GM19324 (cell line): ENCODE results near the gene PLXNA2.

Experiments
- ATAC-seq: cut with Tn5 transposase; IDR thresholded peaks from one replicate; pipeline ENCODE4 v1.9.1; 2021; ENCODE audit warnings: mild to moderate bottlenecking, moderate library complexity; ENCODE audit not compliant: unreplicated experiment, low FRiP score

PLXNA2 gene

DNA sequence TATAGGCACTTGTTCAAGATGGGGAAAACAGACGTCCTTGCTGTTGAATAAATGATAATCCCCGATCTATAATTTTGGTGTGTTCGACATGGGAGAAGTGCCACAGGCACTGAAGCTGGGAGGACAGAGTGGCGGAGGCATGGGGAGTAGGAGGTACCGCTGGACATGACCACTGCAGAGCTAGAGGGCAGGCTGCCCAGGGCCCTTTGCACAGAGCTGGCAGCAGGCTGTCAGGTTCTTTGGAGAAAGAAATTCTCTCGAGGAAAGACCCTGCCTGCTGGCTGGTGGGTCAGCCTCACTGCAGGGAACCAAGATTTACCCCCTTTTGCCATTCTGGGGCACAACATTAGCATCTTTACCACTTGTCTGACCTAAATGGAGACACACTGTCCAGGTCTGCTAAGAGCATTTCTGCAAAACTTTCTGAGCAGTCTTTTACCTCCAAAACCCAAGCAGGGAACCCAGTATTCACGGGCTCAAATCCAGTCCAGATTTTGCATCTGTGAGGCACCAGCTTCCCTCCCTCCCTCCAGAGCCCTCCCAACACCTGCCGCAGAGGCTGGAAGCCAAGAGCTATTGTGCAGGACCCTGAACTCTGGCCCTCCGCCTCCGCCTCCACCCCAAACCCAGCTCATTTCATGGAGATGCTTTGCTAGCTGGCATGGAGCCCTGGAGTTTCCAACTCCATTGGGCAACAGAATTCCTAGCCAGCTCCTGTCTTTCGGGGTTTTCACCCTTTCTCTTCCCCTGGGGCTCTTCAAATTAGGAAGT is 142.3 kb downstream of the PLXNA2 start:
- no peak for ATAC-seq

DNA sequence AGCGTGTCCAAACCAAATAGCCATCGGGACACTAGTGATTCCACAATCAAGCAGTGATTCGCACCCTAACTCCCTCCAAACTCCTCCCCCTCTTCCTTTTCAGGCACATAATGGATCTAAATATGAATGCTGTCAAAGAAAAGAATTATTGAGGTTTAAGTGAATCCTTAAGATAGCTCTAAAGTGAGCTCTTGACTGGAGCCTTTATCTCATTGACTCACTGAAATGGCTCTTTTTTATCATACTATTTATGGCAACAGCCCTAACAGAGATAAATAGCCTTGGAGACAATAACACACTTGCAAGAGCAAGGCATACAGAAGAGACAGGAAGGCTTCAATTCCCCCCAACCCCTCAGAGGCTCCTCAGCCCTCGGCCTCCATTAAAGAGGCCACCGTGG is 143.3 kb downstream of the PLXNA2 start:
- no peak for ATAC-seq

DNA sequence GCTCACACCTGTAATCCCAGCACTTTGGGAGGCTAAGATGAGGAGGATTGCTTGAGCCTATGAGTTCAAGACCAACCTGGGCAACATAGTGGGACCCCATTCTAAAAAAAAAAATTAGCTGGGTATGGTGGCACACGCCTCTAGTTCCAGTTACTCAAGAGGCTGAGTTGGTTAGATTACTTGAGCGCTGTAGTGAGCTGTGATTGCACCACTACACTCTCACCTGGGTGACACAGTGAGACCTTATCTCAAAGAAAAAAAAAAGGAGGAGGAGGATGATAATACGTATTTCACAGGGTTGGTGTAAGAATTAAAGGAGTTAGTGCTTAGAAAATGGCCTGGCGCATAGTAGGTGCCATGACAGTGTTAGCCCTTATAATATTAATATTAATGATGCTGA is 144.1 kb downstream of the PLXNA2 start:
- no peak for ATAC-seq

DNA sequence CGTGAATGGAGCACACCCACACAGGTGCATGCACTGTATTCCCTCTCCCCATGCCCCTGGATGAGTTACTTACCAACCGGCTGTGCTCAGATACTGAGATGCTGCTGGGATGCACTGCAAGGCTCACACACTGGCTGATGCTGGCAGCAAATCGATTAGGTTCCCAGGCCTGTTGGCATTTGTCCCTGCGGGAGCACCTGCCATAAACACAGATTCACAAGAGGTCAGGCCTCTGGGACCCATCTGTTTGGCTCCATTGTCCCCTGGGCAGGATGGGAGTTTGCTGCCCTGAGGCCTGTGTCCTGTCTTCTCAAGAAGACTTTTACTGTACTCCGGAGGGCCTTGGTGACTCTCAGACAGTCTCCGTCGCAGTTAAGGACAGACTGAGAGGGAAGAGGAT is 145.4 kb downstream of the PLXNA2 start:
- no peak for ATAC-seq

DNA sequence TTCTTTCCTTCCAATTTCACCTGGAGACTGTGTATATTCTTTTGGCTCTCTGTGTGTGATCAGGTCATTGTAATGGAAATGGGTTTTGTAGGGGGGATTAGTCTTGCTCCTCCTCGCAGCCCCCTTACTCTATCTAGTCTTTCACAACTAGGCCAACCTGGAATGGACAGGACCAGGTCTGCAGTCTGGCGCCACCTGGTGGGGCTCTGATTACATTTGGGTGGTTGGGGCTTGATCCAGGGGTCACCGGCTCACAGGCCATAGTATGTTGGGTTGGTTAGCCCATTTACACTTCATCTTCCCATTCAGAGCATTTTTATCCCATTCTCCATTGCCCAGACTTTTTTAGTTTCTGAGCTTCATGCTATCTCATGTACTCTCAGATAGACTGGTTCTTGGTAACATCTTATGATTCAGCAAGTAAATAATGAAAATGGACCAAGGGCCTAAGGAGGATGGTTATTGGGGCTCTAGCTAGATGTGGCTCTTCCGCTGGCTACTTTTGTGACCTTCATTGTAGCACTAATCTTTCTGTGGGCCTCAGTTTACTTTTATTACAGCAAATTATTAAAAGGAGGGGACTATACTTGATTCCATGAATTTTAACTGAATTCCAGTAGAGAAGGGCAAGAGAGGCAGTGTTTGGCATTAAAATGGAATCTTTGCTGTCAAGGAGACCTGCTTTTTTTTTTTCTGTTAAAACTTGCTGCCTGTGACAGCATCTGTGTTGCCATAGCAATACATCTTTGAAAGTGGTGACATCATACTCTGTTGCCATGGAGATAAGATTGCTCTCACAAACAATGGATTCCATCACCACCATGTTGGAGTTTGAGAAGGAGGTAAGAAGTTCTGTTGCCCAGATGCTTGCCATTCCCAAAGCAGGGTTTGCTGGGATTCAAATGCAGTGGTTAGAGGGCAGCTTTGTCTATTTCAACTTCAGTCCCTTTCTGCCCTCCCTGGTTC is 150.1 kb downstream of the PLXNA2 start:
- ATAC-seq: no peak

DNA sequence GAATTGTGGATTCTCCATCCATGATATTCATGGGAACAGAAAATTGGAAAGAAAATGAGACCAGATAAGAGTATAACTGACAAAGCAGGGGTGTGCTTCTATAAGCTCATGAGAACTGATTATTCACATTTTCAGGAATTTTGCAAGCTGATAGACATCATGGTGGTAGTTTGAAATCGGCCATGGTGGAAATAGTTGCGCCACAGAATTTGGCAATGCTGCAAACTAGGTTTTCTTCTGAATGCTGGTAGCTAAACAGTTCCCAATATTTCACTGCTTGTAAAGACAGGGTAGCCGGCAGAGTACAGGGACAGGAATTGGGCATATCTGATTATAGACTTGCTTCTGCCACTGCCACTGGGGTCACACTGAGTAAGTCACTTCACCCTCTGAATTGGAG is 151.1 kb downstream of the PLXNA2 start:
- no peak for ATAC-seq

DNA sequence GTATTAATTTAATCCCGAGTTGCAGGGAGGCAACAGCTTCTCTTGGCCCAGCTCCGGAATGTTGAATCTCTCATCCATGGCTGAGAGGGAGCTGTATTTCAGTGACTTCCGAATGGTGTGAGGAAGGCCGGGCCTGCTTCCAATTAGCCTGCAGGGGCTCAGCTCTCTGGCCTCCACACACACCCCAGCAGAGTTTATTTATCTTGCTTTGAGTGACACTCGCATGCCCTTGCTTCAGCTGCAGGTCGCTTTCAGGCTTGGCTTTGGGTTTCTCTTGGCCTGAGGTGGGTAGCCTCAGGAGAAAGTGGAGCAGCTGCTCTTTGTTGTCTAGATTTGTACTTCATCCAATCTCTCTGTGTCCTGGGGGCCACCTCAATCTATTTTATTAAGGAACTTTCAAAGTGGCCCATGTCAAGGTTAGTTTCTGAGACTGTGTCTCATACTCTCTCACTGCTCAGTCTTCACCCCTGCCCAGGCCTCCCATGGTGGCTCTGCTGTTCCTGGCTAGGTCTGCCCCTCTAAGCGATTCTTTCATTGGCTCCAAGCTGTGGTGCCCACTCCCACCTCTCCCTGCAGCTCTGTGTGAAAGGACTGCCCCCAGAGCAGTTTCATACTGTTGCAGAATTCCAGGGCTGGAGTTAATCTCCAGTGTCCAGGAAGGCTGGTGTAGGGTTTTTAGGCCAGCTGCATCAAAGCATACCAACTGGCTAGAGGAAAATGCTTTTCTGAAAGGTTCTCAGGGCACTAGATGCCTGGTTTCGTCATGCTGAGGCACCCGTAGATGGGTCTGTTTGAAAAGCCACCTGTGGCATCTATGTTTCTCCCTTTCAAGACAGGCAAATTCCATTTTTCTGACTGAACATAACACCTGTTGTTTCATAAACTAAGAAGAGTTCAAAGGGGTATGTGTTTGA is 153.5 kb downstream of the PLXNA2 start:
- no peak for ATAC-seq

DNA sequence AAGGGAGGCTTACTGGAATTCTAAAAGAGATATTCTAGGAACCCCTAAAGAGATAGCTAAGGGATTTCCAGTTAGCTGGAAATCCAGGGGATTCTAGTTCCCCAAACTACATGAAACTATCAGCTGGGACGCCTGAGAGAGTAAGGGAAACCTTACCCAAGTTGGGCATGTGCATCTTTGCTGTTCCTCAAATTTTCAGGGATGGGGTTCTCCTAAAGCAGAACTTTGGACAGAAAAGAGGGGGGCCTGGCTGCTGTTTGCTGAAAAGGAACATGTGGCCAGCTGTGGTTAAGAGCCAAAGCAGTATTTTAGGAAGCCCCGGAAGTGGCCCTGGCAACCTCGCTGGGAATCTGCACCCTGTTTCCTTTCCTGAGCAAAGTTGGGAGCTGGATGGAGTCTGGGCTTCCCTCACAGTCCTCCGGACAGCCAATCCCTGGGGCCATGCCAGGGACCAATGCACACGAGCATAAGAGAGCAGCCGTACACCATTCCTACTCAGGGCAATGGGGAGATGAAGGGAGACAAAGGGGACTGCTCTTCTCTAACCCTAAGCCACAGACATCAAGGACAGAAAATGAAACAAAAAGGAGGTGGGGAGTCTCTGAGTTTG is 154.3 kb downstream of the PLXNA2 start:
- ATAC-seq: no peak

DNA sequence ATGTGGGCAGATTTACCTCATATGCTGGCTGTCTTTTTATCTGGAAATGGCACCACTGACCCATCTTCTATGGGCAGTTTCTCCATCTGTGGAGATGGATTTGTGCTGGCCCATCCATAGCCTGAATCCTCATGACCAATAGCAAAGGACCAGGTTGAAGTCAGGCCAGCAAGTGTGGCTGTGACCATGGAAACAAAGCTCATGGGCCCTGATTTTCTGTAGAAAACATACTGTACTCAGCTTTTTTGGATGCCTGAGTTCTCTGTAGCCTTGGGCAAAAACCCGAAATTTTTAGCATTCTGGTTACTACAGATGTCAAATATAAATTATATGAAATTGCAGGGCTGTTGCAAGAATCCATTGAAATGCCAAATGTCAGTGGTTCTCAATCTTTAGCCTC is 155.0 kb downstream of the PLXNA2 start:
- no peak for ATAC-seq

DNA sequence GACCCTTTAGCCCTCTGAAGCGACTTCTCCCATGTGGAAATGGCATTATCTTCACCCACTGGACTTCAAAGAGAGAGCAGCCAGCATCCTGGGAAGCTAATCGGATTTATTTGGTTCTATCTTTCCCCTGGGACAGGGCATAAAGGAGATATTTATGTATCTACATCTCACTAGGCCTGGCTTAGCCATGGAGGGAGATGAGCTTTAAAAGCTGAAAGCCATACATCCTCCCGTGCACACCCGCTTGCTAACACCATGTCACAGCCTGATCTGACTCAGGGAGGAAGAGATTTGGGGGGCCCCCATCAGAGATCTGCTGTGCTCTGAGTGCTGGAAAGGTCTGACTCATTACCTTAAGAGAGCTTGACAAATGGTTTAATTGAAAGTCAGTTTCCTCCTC is 155.9 kb downstream of the PLXNA2 start:
- no peak for ATAC-seq

DNA sequence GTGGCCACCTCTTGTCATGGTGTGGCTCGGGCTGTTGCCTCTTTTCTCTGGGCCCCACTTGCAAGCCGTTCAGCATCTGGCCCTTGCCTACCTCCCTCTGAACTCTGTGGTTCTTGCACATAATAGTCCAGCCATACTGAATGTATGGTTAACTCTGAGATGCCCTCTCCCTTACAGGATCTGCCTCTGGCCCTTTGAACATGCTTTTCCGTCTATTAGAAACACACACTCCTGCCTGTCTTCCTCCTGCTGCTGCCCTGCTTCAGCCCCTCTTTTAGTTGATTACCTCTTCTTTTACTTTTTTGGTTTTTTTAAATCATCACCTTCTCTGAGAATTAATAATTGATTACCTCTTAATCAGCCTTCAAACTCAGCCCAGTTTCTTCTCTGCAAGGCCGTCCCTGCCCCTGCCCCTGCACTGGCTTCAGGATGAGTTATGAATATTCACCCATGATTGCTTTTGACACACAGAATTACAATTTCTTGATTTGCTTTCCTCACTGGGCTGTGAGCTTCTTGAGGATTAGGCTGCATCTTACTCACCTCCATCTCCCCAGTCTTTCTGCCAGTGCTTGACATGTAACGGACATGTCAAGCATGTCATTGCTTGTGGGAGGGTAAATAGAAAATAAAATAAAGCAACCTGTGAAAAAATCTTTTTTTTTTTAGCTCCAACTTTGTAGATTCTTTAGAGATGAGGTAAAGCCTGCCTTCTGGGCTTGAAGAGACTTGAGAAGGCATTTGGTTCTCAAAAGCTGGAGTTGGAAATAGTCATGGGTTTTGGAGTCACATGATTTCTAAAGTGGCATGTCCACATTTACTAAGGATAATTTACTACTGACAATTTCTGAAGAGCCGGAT is 158.3 kb downstream of the PLXNA2 start:
- no peak for ATAC-seq

DNA sequence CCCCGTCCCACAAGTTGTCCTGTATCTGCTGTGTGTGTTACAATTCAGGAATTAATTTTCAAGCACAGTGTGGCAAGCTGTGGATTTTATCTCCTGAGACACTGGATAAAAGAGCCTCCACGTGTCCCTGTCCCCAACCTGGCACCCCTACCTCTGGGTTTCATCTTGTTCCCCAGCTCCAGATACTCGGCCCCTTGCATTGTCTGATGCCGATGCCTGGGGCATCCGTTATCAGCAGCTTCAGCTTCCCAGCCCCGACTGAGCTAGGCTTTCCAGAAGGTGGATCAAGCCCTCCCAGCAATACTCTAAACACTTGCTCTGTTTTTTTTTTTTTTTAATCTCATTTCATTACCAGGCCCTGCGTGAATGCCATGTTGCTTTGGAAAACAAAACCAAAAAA is 159.4 kb downstream of the PLXNA2 start:
- ATAC-seq: no peak

DNA sequence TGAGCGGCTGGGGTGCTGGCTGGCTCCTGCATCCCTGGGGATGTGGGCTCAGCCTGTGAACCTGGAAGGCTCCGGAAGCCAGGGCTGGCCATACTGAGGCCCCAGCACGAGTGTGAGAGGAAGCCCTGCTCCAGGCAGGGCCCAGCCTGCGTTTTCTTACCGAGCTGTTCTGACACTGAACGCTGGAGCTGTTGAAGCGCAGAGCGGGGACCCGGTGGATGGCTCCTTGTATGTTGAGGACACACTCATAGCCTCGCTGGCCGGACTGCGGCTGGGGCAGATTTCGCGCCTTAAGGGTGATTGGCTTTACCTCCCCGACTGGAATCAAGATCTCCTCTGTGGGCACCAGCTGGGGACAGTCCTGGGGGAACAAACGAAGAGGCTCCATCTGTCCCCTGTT is 160.0 kb downstream of the PLXNA2 start:
- ATAC-seq: no peak

DNA sequence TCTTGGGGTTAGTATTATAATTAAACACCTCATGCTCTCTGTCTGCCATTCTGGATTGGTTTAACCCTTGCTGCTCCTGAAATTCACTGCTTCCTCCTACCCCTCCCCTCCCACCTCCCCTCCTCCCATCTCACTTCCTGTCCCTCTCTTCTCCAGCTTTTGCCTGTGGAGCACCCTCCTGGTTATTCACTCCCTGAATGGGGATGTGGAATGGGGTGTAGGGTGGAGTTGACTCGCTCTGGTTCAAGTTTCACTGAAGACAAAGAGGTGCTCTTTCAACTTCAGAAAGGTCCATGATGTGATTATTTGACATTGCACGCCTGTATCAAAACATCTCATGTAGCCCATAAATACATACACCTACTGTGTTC is 160.5 kb downstream of the PLXNA2 start:
- no peak for ATAC-seq

DNA sequence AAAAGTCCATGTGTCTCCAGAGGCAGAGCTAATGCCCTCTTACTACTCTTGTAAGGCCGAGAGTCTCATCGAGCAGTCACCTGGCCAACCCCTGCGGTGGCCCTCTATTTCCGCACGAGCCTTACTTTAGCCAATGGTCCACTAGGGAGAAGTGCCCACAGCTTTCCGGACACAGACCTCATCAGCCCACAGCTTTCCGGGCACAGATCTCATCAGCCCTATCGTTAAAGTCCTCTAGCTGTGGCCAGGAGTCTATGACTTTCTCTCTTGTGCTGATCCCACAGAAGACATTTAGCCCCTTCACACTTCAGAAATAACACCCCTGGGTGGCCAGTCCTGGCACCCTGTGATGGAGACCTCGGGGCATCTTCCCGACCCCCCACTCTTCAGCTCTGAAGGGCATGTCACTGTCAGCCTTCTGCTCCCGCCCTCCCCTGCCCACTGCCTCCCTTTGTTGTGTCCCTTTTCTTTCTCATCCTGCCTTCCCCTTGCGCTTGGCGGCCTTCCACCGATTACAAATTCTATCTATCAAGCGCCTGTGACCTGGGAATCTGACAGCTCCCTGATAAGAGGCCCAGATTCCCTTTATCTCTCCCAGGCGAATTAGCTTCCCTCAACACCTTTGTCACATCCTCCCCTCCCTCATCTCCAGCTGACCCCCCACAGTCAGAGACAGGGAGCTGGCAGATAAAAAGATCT is 161.0 kb downstream of the PLXNA2 start:
- ATAC-seq: no peak

DNA sequence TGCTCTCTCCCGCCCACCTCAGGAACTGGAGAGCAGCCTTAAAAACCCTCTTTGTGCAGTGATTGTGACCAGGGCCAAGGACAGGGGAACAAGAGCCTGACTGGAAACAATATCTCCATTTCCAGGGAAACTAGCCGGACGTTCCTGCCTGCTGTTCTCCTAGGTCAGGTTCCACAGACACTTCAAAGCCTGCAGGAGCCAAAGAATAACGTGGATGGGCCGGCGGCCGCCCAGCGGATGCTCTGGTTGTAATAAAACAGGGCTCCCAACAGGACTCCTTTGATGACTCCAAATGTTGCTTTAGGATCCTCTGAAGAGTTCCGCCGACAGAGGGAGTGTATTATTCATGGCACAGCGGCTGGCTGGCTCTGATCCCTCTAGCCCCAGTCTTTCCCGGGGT is 162.2 kb downstream of the PLXNA2 start:
- ATAC-seq: no peak

DNA sequence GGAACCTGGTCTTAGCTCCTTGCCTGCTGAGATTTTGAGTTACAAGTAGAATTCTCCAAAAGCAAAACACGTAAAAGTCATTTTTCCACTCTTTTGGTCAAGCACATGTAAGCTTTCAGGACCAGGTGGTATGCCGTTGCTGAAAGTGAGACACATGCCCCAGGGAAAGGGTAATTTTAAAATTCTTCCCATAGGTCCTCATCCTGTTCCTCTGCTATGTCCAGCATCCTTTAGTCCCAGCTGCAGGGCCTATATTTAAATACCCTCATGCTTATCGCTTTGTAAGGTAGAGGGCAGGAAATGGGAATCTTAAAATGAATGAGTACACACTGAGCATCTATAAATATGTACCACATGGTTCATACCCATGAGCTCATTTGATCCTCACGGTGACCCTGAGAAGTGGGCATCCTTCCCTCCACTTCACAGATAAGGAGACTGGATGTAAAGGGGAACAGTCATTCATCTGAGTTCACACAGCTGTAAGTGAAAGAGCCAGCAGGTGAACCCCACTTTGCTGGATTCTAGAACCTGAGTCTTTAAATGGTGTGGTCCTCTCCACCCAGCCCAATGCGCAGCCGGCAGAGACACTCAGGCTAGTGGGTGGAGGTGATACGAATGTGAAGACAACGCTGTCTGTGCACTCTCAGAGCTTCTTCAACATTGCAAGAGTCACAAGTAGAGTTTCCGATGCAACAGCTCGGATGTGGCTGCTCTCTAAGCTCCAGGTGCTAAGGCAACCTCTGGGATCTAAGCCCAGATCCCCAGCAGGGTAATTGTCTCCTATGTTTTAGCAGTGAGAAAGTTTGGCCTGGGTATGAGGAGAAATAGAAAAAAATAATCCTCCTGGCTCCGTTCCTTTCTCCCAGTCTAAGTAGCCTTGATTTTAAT is 163.5 kb downstream of the PLXNA2 start:
- no peak for ATAC-seq

DNA sequence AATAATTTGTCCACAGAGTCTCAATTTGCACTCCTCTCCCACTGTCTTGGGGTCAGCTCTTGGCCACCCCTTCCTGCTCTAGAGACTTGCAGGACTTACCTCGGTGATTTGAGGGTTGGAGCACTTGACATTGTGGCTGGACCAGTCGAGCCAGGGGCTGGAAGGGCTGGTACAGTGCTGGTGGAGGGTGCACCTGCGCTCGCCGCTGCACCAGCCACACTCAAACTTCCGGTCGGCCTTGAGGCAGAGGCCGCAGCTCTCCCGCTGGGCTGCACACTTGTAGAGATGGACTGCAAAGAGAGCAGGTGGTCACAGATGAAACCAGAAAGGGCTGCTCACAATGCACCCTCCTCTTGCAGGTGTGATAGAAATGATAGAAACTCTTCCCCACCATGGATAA is 165.0 kb downstream of the PLXNA2 start:
- ATAC-seq: no peak
